Measurements from ENCODE around the gene SGCE. TPM values are rescaled to one million over a fixed set of nuclear protein-coding genes. Genes with fewer than 3 reads are reported as not detected.

Gene SGCE
- total and polyA plus RNA-seq, 2 experiments from 2014 or later, result 46.1 to 54.8 TPM

DNA sequence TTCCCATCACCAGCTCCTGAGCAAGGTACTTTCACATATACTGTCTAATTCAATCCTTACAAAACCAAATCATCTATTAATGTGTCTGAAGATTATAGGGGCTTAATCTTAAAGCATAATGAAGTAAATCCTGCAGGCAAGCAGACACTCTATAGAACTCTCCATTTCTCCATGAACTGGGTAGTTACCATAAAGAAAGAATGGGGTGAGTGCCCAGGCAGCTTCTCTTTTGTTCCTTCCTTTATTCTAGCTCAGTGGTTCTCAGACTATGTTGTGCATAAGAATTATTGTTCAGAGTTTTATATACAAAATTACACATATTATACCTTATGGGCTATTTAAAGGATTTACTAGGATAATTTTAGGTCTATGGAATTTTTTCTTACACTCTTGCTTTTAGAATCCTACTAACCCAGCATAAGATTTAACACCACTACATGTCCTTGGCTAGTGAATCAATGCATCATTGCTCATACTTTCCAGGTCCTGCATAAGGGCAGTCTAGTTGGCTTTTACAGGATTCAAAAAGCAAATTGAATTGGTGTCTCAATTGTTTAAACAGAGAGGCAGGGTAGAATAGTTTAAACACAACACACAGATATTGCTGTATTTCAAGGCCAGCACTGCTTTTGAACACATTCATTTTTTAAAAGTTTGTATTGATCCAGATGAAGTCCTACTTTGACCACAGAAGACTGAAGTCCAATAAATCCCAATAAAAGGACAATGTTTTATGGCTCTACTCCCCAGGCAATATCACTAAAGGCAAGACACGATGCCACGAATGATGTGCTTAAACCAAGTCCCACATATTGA lies 12.9 kb downstream of the SGCE start (continued):
- TF ChIP-seq, protein P1, sequence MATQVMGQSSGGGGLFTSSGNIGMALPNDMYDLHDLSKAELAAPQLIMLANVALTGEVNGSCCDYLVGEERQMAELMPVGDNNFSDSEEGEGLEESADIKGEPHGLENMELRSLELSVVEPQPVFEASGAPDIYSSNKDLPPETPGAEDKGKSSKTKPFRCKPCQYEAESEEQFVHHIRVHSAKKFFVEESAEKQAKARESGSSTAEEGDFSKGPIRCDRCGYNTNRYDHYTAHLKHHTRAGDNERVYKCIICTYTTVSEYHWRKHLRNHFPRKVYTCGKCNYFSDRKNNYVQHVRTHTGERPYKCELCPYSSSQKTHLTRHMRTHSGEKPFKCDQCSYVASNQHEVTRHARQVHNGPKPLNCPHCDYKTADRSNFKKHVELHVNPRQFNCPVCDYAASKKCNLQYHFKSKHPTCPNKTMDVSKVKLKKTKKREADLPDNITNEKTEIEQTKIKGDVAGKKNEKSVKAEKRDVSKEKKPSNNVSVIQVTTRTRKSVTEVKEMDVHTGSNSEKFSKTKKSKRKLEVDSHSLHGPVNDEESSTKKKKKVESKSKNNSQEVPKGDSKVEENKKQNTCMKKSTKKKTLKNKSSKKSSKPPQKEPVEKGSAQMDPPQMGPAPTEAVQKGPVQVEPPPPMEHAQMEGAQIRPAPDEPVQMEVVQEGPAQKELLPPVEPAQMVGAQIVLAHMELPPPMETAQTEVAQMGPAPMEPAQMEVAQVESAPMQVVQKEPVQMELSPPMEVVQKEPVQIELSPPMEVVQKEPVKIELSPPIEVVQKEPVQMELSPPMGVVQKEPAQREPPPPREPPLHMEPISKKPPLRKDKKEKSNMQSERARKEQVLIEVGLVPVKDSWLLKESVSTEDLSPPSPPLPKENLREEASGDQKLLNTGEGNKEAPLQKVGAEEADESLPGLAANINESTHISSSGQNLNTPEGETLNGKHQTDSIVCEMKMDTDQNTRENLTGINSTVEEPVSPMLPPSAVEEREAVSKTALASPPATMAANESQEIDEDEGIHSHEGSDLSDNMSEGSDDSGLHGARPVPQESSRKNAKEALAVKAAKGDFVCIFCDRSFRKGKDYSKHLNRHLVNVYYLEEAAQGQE (IDR thresholded peaks at IDR 0.05; ENCODE audit: unreplicated experiment), result no peak
- TF ChIP-seq JUNB (IDR thresholded peaks at IDR 0.05; ENCODE audit: unreplicated experiment), result no peak
- no peak for TF ChIP-seq EZH2phosphoT487 (IDR thresholded peaks at IDR 0.05; ENCODE audit: unreplicated experiment)
- TF ChIP-seq CREB1 (CRISPR knock-in tag; IDR thresholded peaks at IDR 0.05; ENCODE audit: low read depth), result no peak
- TF ChIP-seq ZNF114 (CRISPR knock-in tag; IDR thresholded peaks at IDR 0.05), result no peak
- no peak for TF ChIP-seq NANOG (IDR thresholded peaks at IDR 0.05; ENCODE audit: borderline replicate concordance)
- TF ChIP-seq EZH2 (IDR thresholded peaks at IDR 0.05; ENCODE audit: low read depth, unreplicated experiment), result no peak
- TF ChIP-seq, protein P2, sequence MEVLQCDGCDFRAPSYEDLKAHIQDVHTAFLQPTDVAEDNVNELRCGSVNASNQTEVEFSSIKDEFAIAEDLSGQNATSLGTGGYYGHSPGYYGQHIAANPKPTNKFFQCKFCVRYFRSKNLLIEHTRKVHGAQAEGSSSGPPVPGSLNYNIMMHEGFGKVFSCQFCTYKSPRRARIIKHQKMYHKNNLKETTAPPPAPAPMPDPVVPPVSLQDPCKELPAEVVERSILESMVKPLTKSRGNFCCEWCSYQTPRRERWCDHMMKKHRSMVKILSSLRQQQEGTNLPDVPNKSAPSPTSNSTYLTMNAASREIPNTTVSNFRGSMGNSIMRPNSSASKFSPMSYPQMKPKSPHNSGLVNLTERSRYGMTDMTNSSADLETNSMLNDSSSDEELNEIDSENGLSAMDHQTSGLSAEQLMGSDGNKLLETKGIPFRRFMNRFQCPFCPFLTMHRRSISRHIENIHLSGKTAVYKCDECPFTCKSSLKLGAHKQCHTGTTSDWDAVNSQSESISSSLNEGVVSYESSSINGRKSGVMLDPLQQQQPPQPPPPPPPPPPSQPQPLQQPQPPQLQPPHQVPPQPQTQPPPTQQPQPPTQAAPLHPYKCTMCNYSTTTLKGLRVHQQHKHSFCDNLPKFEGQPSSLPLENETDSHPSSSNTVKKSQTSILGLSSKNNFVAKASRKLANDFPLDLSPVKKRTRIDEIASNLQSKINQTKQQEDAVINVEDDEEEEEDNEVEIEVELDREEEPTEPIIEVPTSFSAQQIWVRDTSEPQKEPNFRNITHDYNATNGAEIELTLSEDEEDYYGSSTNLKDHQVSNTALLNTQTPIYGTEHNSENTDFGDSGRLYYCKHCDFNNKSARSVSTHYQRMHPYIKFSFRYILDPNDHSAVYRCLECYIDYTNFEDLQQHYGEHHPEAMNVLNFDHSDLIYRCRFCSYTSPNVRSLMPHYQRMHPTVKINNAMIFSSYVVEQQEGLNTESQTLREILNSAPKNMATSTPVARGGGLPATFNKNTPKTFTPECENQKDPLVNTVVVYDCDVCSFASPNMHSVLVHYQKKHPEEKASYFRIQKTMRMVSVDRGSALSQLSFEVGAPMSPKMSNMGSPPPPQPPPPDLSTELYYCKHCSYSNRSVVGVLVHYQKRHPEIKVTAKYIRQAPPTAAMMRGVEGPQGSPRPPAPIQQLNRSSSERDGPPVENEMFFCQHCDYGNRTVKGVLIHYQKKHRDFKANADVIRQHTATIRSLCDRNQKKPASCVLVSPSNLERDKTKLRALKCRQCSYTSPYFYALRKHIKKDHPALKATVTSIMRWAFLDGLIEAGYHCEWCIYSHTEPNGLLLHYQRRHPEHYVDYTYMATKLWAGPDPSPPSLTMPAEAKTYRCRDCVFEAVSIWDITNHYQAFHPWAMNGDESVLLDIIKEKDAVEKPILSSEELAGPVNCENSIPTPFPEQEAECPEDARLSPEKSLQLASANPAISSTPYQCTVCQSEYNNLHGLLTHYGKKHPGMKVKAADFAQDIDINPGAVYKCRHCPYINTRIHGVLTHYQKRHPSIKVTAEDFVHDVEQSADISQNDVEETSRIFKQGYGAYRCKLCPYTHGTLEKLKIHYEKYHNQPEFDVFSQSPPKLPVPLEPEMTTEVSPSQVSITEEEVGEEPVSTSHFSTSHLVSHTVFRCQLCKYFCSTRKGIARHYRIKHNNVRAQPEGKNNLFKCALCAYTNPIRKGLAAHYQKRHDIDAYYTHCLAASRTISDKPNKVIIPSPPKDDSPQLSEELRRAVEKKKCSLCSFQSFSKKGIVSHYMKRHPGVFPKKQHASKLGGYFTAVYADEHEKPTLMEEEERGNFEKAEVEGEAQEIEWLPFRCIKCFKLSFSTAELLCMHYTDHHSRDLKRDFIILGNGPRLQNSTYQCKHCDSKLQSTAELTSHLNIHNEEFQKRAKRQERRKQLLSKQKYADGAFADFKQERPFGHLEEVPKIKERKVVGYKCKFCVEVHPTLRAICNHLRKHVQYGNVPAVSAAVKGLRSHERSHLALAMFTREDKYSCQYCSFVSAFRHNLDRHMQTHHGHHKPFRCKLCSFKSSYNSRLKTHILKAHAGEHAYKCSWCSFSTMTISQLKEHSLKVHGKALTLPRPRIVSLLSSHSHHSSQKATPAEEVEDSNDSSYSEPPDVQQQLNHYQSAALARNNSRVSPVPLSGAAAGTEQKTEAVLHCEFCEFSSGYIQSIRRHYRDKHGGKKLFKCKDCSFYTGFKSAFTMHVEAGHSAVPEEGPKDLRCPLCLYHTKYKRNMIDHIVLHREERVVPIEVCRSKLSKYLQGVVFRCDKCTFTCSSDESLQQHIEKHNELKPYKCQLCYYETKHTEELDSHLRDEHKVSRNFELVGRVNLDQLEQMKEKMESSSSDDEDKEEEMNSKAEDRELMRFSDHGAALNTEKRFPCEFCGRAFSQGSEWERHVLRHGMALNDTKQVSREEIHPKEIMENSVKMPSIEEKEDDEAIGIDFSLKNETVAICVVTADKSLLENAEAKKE (CRISPR knock-in tag; IDR thresholded peaks at IDR 0.05), result no peak
- no peak for TF ChIP-seq POLR2AphosphoS5 (IDR thresholded peaks at IDR 0.05; ENCODE audit: low read depth)

All from GM23338 (cell line).